Activated CD8-positive, alpha-beta memory T cell treated with anti-CD3 and anti-CD28 coated beads, Interleukin-2, amount 50 U/mL, for 24 hours (primary cell): Measurements from ENCODE around the gene PIK3C3.
"Not testable (repeated sequence)": the region's sequence is repeated elsewhere in the genome, so short reads cannot be mapped to it uniquely, and the experiment has no call there.

Experiments used
- DNase-seq: peaks from one replicate; pipeline ENCODE4 v3.0.0-alpha.2; 2020; ENCODE audit errors: extremely low read depth

The PIK3C3 gene

GRCh38 chr18:41965634-41966255, 10.7 kb downstream of the PIK3C3 start:
- no peak for DNase-seq

- DNase-seq = no peak
These were observed 11.9 kb downstream of the PIK3C3 start for GRCh38 chr18:41966943-41967342.

- no peak for DNase-seq
These were observed 12.6 kb downstream of the PIK3C3 start for GRCh38 chr18:41967680-41968079.

GRCh38 chr18:41969881-41970280, 14.8 kb downstream of the PIK3C3 start:
- no peak for DNase-seq

- DNase-seq = no peak
These were observed 17.3 kb downstream of the PIK3C3 start for GRCh38 chr18:41972067-41972925.

GRCh38 chr18:41973983-41974382, 18.9 kb downstream of the PIK3C3 start:
- DNase-seq = no peak

GRCh38 chr18:41974796-41975201, 19.8 kb downstream of the PIK3C3 start:
- DNase-seq = no peak

GRCh38 chr18:41975284-41975683, 20.2 kb downstream of the PIK3C3 start:
- no peak for DNase-seq

GRCh38 chr18:41977233-41977632, 22.2 kb downstream of the PIK3C3 start:
- no peak for DNase-seq

GRCh38 chr18:41982942-41983660, 28.1 kb downstream of the PIK3C3 start:
- no peak for DNase-seq

GRCh38 chr18:41985914-41986313, 30.9 kb downstream of the PIK3C3 start:
- no peak for DNase-seq

GRCh38 chr18:41989508-41989907, 34.5 kb downstream of the PIK3C3 start:
- no peak for DNase-seq

GRCh38 chr18:41992066-41992465, 37.0 kb downstream of the PIK3C3 start:
- no peak for DNase-seq

GRCh38 chr18:41992703-41993102, 37.7 kb downstream of the PIK3C3 start:
- no peak for DNase-seq

- DNase-seq = no peak
These were observed 38.1 kb downstream of the PIK3C3 start for GRCh38 chr18:41993151-41993550.

- no peak for DNase-seq
These were observed 41.0 kb downstream of the PIK3C3 start for GRCh38 chr18:41996020-41996419.

GRCh38 chr18:41999751-42000150, 44.7 kb downstream of the PIK3C3 start:
- no peak for DNase-seq

GRCh38 chr18:42001801-42002200, 46.8 kb downstream of the PIK3C3 start:
- DNase-seq = no peak

GRCh38 chr18:42004653-42005052, 49.6 kb downstream of the PIK3C3 start:
- no peak for DNase-seq

- DNase-seq = no peak
These were observed 50.7 kb downstream of the PIK3C3 start for GRCh38 chr18:42005782-42006181.

- DNase-seq = not testable (repeated sequence)
These were observed 54.4 kb downstream of the PIK3C3 start for GRCh38 chr18:42009457-42009856.

- DNase-seq = no peak
These were observed 56.0 kb downstream of the PIK3C3 start for GRCh38 chr18:42011053-42011452.

- no peak for DNase-seq
These were observed 63.8 kb downstream of the PIK3C3 start for GRCh38 chr18:42018831-42019230.
